Measurements from ENCODE around the gene GLI3. TPM values are rescaled to one million over a fixed set of nuclear protein-coding genes. Genes with fewer than 3 reads are reported as not detected.

The GLI3 gene
- total and polyA plus RNA-seq, 2 donors (not counting 1 experiment from before 2014, with no cell fraction given): 6.4 to 6.5 TPM

DNA sequence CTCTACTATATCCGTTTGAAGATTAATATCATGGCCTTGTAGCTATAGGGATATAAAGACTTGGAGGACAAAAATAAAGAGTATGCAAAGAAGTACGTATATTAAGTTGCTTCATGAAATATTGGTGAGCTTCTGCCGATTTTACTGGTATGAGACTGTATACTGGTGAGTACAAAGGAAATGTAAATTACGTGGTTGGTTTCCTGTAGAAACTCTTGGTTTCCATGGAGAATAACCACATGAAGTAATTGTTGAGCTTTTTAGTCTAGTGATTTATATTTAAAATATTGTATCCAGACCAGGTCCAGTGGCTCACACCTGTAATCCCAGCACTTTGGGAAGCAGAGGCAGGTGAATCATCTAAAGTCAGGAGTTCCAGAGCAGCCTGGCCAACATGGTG is 32.2 kb upstream of the GLI3 start:
- Histone ChIP-seq H3K4me2 (ENCODE audit: extremely low read depth, insufficient read depth, low read length) (no peak overlapping the region), H3K27me3 (ENCODE audit: control insufficient read depth, insufficient read depth, low read length) (no peaks in the 10 kb centered on the region), H2AFZ (ENCODE audit: low read length) (no peak overlapping the region), H3K27ac (ENCODE audit: insufficient read depth, low read length) (no peak overlapping the region), H3K36me3 (ENCODE audit: control insufficient read depth, insufficient read depth, low read length) (no peaks in the 10 kb centered on the region), H3K9ac (ENCODE audit: insufficient read depth, low read length) (no peak overlapping the region), H3K79me2 (ENCODE audit: control insufficient read depth, insufficient read depth, low read length) (no peaks in the 10 kb centered on the region), H4K20me1 (ENCODE audit: control insufficient read depth, extremely low read depth, insufficient read depth, low read length) (no peaks in the 10 kb centered on the region), H3K9me3 (ENCODE audit: control insufficient read depth, insufficient read depth, low read depth, low read length) (no peaks in the 10 kb centered on the region), H3K4me3 (replicated peaks in 1 of 4; ENCODE audit: control extremely low read depth in 1 of 4, insufficient read depth in 1 of 4, low read depth in 3 of 4, low read length in 4 of 4) (no peak overlapping the region), H3K4me1 (ENCODE audit: control insufficient read depth, extremely low read depth, insufficient read depth, low read length) (no peaks in the 10 kb centered on the region)
- TF ChIP-seq CTCF (conservative IDR thresholded peaks at IDR 0.05 in 1 of 2, IDR thresholded peaks at IDR 0.05 in 1 of 2; ENCODE audit: low read depth in 1 of 2, low read length in 2 of 2) (no peak), EZH2 (IDR thresholded peaks at IDR 0.05; ENCODE audit: low read length, missing control alignments) (no peak)
- DNase-seq (ENCODE audit: low read depth in 2 of 2): no peak

- H3K79me2 ChIP-seq (ENCODE audit: control insufficient read depth, insufficient read depth, low read length): no peaks in the 10 kb centered on the region
- no peaks in the 10 kb centered on the region for H4K20me1 ChIP-seq (ENCODE audit: control insufficient read depth, extremely low read depth, insufficient read depth, low read length)
- H3K4me2 ChIP-seq (ENCODE audit: extremely low read depth, insufficient read depth, low read length): no peak overlapping the region
- DNase-seq (ENCODE audit: low read depth in 2 of 2): no peak
- no peaks in the 10 kb centered on the region for H3K36me3 ChIP-seq (ENCODE audit: control insufficient read depth, insufficient read depth, low read length)
- no peaks in the 10 kb centered on the region for H3K27me3 ChIP-seq (ENCODE audit: control insufficient read depth, insufficient read depth, low read length)
- TF ChIP-seq CTCF (conservative IDR thresholded peaks at IDR 0.05 in 1 of 2, IDR thresholded peaks at IDR 0.05 in 1 of 2; ENCODE audit: low read depth in 1 of 2, low read length in 2 of 2) (no peak), EZH2 (IDR thresholded peaks at IDR 0.05; ENCODE audit: low read length, missing control alignments) (no peak)
- H3K4me1 ChIP-seq (ENCODE audit: control insufficient read depth, extremely low read depth, insufficient read depth, low read length): no peaks in the 10 kb centered on the region
- H3K9me3 ChIP-seq (ENCODE audit: control insufficient read depth, insufficient read depth, low read depth, low read length): no peaks in the 10 kb centered on the region
- no peak overlapping the region for H3K9ac ChIP-seq (ENCODE audit: insufficient read depth, low read length)
- H3K27ac ChIP-seq (ENCODE audit: insufficient read depth, low read length): no peak overlapping the region
- H3K4me3 ChIP-seq (replicated peaks in 1 of 4; ENCODE audit: control extremely low read depth in 1 of 4, insufficient read depth in 1 of 4, low read depth in 3 of 4, low read length in 4 of 4): no peak overlapping the region
- no peak overlapping the region for H2AFZ ChIP-seq (ENCODE audit: low read length)
Observed at GRCh38 chr7:42264702-42265101, 27.7 kb upstream of the GLI3 start.

- H3K4me1 ChIP-seq (ENCODE audit: control insufficient read depth, extremely low read depth, insufficient read depth, low read length): no peaks in the 10 kb centered on the region
- H4K20me1 ChIP-seq (ENCODE audit: control insufficient read depth, extremely low read depth, insufficient read depth, low read length): no peaks in the 10 kb centered on the region
- H3K4me3 ChIP-seq (replicated peaks in 1 of 4; ENCODE audit: control extremely low read depth in 1 of 4, insufficient read depth in 1 of 4, low read depth in 3 of 4, low read length in 4 of 4): no peak overlapping the region
- H3K9ac ChIP-seq (ENCODE audit: insufficient read depth, low read length): no peak overlapping the region
- no peak for TF ChIP-seq CTCF (conservative IDR thresholded peaks at IDR 0.05 in 1 of 2, IDR thresholded peaks at IDR 0.05 in 1 of 2; ENCODE audit: low read depth in 1 of 2, low read length in 2 of 2)
- TF ChIP-seq EZH2 (IDR thresholded peaks at IDR 0.05; ENCODE audit: low read length, missing control alignments): no peak
- H3K4me2 ChIP-seq (ENCODE audit: extremely low read depth, insufficient read depth, low read length): no peak overlapping the region
- H3K27ac ChIP-seq (ENCODE audit: insufficient read depth, low read length): no peak overlapping the region
- H3K36me3 ChIP-seq (ENCODE audit: control insufficient read depth, insufficient read depth, low read length): no peaks in the 10 kb centered on the region
- no peaks in the 10 kb centered on the region for H3K9me3 ChIP-seq (ENCODE audit: control insufficient read depth, insufficient read depth, low read depth, low read length)
- H3K79me2 ChIP-seq (ENCODE audit: control insufficient read depth, insufficient read depth, low read length): no peaks in the 10 kb centered on the region
- no peaks in the 10 kb centered on the region for H3K27me3 ChIP-seq (ENCODE audit: control insufficient read depth, insufficient read depth, low read length)
- H2AFZ ChIP-seq (ENCODE audit: low read length): no peak overlapping the region
- DNase-seq (ENCODE audit: low read depth in 2 of 2): no peak
Observed at GRCh38 chr7:42263971-42264370, 27.0 kb upstream of the GLI3 start.

Data from fibroblast of lung (primary cell).